MG63 (cell line): ENCODE results near the gene SOS1. TPM values are rescaled to one million over a fixed set of nuclear protein-coding genes. Genes with fewer than 3 reads are reported as not detected.
"Not testable (repeated sequence)": the region's sequence is repeated elsewhere in the genome, so short reads cannot be mapped to it uniquely, and the experiment has no call there.

Source experiments
- DNase-seq: peaks from one replicate; pipeline ENCODE4 v3.0.0-alpha.2; 2020
- H3K27me3 ChIP-seq: fragments of 250-450 bp; sonication (Bioruptor Pico); 2 replicates; pipeline ENCODE4 v1.5.1; 2020; ENCODE audit warnings: mild to moderate bottlenecking, moderate library complexity
- H3K36me3 ChIP-seq: fragments of 250-450 bp; sonication (Bioruptor Pico); 2 replicates; pipeline ENCODE4 v1.5.1; 2020; ENCODE audit warnings: mild to moderate bottlenecking, moderate library complexity
- H3K4me3 ChIP-seq: fragments of 250-450 bp; sonication (Bioruptor Pico); 2 replicates; pipeline ENCODE4 v1.5.1; 2020; ENCODE audit warnings: mild to moderate bottlenecking, moderate library complexity
- H3K9me3 ChIP-seq: fragments of 250-450 bp; sonication (Bioruptor Pico); 2 replicates; pipeline ENCODE4 v1.5.1; 2020; ENCODE audit warnings: mild to moderate bottlenecking, moderate library complexity
- total RNA-seq: library from RNA; depleted of rRNA; stranded (reverse); fragments of >200 nt; shearing (Covaris generic); gene quantifications from 2 replicates; pipeline ENCODE4 v1.2.3, GENCODE V29; 2014; ENCODE audit warnings: low replicate concordance; rRNA removed

The SOS1 gene
- total RNA-seq, 1 experiment from 2014 or later = 4.9 TPM

DNA sequence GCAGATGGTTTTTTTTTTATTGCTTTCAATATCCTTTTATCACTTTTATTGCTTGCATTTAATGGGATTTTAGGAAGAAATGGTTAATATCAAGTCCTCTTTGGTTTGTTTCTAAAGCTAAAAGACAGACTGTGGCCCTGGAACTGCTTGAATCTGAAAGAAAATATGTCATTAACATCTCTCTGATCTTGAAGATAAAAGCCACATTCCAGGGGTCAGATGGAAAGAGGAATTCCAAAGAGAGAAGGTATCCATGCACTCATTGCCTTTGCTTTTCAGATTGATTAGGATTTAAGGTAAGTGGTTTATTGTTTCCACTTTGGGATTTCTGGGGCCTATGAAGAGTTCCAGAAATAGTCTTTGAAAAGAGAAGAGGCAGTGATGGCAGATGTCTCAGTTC lies 177.1 kb downstream of the SOS1 start:
- Histone ChIP-seq H3K27me3 (no peaks in the 10 kb centered on the region), H3K9me3 (no peaks in the 10 kb centered on the region), H3K36me3 (no peaks in the 10 kb centered on the region), H3K4me3 (no peak overlapping the region)
- DNase-seq = no peak

GRCh38 chr2:38940746-38941145 lies 180.1 kb downstream of the SOS1 start:
- no peak for DNase-seq
- H3K4me3 ChIP-seq = no peak overlapping the region
- H3K27me3 ChIP-seq = no peaks in the 10 kb centered on the region
- H3K36me3 ChIP-seq = no peaks in the 10 kb centered on the region
- H3K9me3 ChIP-seq = no peaks in the 10 kb centered on the region

DNA sequence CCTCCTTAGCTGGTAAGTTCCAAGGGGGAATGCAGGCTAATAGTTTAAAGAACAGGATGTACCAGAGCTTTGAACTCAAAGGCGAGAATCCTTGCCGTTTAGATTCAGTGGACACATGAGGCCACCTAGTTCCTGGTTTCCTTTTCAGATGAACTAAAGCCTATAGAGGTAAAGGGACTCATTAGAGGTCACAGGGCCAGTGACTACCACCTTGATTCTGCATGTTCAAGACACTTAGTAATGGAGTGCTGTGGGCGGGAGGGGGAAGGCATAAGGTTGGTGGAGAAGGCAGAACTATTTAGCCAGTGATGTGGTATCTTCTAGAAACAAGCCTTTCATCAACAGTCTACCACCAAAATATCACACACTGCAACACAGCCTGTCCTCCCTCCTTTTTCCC lies 183.3 kb downstream of the SOS1 start:
- H3K9me3 ChIP-seq = no peaks in the 10 kb centered on the region
- H3K36me3 ChIP-seq = no peaks in the 10 kb centered on the region
- H3K27me3 ChIP-seq = no peaks in the 10 kb centered on the region
- DNase-seq = no peak
- no peak overlapping the region for H3K4me3 ChIP-seq

DNA sequence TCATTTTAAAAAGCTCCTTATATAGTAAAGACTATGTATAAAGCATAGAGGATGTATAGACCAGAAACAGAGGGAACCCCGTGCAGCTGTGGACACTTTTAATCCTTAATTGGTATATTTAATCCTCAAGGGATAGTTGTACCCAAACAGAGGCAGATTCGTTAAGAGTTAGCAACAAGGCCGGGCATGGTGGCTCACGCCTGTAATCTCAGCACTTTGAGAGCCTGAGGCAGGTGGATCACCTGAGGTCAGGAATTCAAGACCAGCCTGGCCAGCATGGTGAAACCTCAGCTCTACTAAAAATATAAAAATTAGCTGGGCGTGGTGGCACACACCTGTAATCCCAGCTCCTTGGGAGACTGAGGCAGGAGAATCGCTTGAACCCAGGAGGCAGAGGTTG lies 184.3 kb downstream of the SOS1 start:
- H3K9me3 ChIP-seq, H3K27me3 ChIP-seq, DNase-seq, H3K36me3 ChIP-seq, H3K4me3 ChIP-seq: not testable (repeated sequence)

DNA sequence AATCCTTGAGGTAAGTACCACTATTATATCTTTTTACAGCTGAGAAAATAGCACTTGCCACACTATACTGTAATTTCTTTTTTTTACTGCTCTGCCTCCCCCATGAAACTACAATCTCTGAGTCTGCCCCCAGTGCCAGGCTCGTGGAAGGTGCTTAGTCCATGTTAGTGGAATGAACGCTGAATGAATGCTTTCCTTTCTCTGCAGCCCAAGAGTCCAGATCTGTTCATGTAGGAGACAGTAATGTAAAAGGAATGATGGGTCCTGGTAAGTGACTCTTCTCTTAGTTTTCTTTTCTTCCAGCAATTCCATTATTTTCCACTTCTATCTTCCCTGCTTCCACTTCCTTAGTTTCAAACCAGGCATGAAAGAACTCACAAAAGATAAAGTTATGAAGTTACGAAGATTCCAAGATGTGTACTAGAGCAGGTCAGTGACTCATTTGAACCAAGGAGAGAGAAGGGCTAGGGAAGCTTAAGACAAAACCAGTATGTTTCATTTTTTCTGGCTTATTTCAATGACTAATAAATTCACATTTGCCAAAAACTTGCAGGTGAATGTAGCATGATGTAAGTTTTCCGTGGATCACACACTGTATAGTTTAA lies 185.2 kb downstream of the SOS1 start:
- Histone ChIP-seq H3K27me3 (no peaks in the 10 kb centered on the region), H3K4me3 (no peak overlapping the region), H3K36me3 (no peaks in the 10 kb centered on the region), H3K9me3 (no peaks in the 10 kb centered on the region)
- DNase-seq = no peak

GRCh38 chr2:38934742-38935141 lies 186.1 kb downstream of the SOS1 start:
- no peaks in the 10 kb centered on the region for H3K27me3 ChIP-seq
- H3K36me3 ChIP-seq = no peaks in the 10 kb centered on the region
- H3K9me3 ChIP-seq = no peaks in the 10 kb centered on the region
- no peak for DNase-seq
- no peak overlapping the region for H3K4me3 ChIP-seq

- no peak for DNase-seq
- Histone ChIP-seq H3K9me3 (no peaks in the 10 kb centered on the region), H3K27me3 (no peaks in the 10 kb centered on the region), H3K4me3 (no peak overlapping the region), H3K36me3 (no peaks in the 10 kb centered on the region)
These were observed 187.2 kb downstream of the SOS1 start for GRCh38 chr2:38933653-38934052.

DNA sequence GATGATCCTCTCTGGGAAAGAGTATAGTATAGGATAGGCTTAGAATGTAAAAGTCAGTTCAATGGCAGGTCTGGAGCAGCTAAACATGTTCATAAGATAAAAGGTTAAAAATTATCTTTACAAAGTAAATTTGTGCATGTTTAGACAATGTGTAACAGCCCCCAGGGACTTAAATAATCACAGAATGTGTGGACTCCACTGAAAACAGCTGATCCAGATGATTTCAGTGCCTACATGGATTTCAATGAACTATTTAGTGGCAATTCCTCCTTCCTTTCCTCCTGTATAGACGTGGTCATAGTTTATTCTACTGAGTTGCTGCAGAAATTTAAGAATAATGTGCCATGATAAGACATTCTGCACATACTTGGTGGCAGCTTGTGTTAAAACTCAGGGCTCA lies 188.3 kb downstream of the SOS1 start:
- Histone ChIP-seq H3K36me3 (no peaks in the 10 kb centered on the region), H3K4me3 (no peak overlapping the region), H3K27me3 (no peaks in the 10 kb centered on the region), H3K9me3 (no peaks in the 10 kb centered on the region)
- no peak for DNase-seq

Other genes starting within 250 kb of the SOS1 start
- 11.4 and 28.7 TPM in 2 replicates for gene DHX57, start 245.1 kb downstream of the SOS1 start, total RNA-seq
- 21.8 and 126 TPM in 2 replicates for gene MORN2, start 245.1 kb downstream of the SOS1 start, total RNA-seq
- gene ARHGEF33, start 231.2 kb downstream of the SOS1 start, total RNA-seq = 0.05 TPM in 1 of 2 replicates, not detected in the other
- gene CDKL4, start 122.9 kb upstream of the SOS1 start, total RNA-seq = 0.30 TPM in 1 of 2 replicates, not detected in the other